Smooth muscle cell of the pulmonary artery (primary cell): ENCODE measurements around the gene PI4K2A. TPM values are rescaled to one million over a fixed set of nuclear protein-coding genes. Genes with fewer than 3 reads are reported as not detected.

ENCODE experiments used
- total RNA-seq: library from RNA; depleted of rRNA; stranded (reverse); fragments of >200 nt; gene quantifications from 2 replicates; pipeline ENCODE4 v1.2.3, GENCODE V29; 2014

The PI4K2A gene
- 21.6 and 24.0 TPM in 2 replicates for total RNA-seq

DNA sequence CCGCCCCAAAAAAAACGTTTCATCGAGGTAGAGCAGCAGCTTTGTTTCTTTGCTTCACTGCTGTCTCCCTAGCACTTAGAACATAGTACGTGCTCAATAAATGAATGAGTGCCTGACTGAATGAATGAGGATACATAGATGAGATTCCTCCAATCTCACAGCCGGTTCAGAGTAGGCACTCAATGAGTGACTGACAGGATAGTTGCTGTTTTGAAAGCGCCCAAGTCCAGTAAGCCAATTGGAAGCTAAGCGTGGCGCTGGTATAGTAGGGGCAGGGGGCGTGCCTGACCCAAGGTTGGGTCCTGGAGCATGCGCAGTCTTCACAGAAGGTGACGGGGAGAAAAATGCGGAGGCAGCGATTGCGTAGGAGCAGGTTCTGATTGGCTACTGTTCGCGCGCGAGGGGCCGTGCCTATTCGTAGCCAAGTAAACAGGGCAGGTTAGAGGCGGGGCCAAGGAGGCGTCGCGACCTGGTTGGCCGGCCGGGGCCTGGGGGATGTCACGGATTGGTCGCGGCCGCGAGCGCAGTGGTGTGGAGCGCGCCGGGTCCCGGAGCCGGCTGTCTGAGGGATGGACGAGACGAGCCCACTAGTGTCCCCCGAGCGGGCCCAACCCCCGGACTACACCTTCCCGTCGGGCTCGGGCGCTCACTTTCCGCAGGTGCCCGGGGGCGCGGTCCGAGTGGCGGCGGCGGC, at the start of gene PI4K2A:
PI4K2A (plus strand) TSS at position 498 of the 694 bp plus-strand sequence; CDS start at position 570, 72 bp downstream.

DNA sequence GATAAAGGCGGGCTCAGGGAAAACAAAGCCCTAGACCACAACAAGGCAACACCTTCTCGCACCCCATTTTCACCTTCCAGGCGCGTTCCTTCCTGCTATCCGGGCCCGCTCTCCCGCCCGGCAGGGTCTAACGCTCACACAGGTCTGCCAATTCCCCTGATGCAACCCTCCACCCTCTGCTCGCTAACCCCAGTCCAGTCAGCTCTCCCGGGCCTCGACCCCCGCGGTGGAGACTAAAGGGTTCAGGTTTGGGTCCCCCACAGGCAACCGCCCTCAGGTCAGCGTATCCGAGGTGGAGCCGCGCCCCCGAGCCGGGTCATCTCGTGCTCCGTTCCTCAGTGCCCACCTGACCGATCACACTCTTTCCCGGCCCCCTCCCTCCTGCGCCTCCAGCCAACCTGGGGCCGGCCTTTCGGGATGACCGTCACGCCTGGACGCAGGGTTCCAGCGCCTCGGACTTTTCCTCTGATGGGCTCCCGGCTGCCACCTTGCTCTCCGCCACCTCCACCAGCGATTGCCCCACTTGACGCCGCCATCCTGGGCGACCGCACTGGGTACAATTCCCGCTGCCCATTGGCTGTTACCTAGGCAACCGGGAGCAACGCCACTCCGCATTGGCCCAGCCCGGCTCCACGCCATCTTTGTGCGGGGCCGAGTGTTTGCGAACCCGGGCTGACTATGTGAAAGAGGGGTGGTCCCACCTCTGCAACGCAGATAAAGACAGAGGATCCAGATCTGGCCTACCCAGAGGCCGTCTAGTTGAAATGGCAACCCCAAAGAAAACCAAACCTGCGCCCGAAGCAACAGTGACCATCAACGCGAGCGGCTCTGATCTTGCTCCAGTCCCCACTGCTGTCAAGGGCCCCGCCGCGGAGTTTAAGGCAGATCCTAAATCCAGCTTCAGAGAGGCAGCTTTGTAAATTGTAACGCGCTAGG, 7.3 kb upstream of the PI4K2A start, which contains the start of gene MORN4:
MORN4 (minus strand) TSS at position 552 of the 936 bp plus-strand sequence. CDS start 13,847 bp downstream, outside the sequence.

DNA sequence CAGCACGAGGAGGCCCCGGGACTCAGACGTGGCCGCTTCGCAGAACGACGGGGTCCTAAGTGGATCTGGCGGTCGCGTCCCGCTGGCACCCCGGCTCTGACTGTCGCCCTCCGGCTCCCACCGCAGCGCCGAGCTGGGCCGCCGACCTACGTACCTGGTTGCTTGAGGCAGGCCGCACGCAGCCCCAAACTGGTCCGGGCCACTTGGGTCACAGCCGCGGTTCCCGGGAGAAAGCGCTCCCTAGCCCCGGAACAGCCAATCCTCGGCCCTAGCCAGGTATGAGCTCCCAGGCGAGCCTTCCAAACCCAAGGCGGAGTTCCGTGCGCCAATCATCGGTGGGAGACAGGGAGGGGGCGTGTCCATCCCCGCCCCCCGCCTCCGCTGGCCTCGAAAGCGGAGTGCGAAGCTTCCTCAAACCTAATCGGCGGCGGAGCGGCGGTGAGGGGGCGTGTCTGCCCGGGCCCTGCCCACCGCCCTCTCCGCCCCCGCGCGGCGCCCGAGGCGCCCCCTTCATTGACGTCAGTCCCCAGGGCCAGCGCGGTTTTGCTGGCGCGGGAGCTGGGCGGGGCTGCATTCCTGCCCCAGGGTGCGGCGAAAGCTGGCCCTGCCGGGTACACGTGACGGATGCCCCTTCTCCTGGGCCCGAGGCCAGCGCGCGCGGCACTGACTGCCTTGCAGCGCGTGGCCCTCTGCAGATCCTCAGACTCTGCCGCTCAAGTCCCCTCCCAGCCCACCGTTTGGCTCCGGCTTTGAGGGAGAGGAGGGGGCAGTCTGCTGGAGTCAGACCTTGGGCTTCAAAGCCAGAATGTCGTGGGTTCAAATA, 46.7 kb downstream of the PI4K2A start, which contains the start of gene AVPI1:
AVPI1 (minus strand) TSS at position 280 of the 823 bp plus-strand sequence. CDS start 7,336 bp downstream, outside the sequence.

DNA sequence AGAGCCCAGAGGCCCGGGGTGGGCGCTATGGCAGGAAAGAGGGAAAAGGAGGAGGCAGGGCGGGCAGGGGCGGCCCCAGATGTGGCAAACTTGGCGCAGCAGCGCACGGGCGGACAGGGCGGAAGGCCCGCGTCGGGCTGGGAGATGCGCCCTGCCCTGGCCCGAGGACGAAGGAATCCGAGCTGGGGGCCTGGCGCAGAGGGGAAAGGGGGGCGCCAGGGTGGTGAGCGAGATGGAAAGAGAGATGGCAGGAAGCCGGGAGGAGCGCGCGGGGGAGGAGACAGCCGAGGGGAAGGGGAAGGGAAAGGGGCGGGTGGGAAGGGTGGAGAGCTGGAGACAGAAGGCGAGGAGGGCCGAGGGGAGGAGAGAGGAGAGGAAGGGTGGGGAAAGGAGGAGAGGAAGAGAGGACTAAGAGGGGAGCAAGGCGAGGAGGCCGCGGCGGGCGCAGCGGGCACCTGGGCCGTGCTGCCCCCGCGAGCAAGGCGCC, 72.9 kb downstream of the PI4K2A start, which contains the start of gene MARVELD1:
MARVELD1 (plus strand) TSS at position 392 of the 487 bp plus-strand sequence. CDS start 147 bp downstream, outside the sequence.

Other genes with a start within 250 kb of the PI4K2A start
- 14.7 and 26.9 TPM in 2 replicates for gene RRP12, start 239.3 kb upstream of the PI4K2A start, total RNA-seq
- gene PGAM1, start 214.5 kb upstream of the PI4K2A start, total RNA-seq: 514 TPM in 2 replicates
- 22.7 and 25.4 TPM in 2 replicates for gene EXOSC1, start 194.7 kb upstream of the PI4K2A start, total RNA-seq
- 42.0 and 42.9 TPM in 2 replicates for gene ZDHHC16, start 194.5 kb upstream of the PI4K2A start, total RNA-seq
- gene MMS19, start 142.2 kb upstream of the PI4K2A start, total RNA-seq: 54.8 and 63.9 TPM in 2 replicates
- gene UBTD1, start 141.7 kb upstream of the PI4K2A start, total RNA-seq: 20.3 and 27.8 TPM in 2 replicates
- 0.33 and 1.1 TPM in 2 replicates for gene ANKRD2, start 67.9 kb upstream of the PI4K2A start, total RNA-seq
- gene HOGA1, start 56.3 kb upstream of the PI4K2A start, total RNA-seq: 0.43 and 1.4 TPM in 2 replicates
- gene C10orf62, start 51.0 kb upstream of the PI4K2A start, total RNA-seq: 0.13 TPM in 1 of 2 replicates, not detected in the other
- 6.9 and 11.3 TPM in 2 replicates for gene MORN4, start 7.2 kb upstream of the PI4K2A start, total RNA-seq
- 18.1 and 19.8 TPM in 2 replicates for gene AVPI1, start 46.6 kb downstream of the PI4K2A start, total RNA-seq
- gene MARVELD1, start 73.1 kb downstream of the PI4K2A start, total RNA-seq: 46.2 and 47.6 TPM in 2 replicates
- gene ZFYVE27, start 96.5 kb downstream of the PI4K2A start, total RNA-seq: 24.2 and 31.7 TPM in 2 replicates
- gene SFRP5, start 131.3 kb downstream of the PI4K2A start, total RNA-seq: 0.36 TPM in 1 of 2 replicates, not detected in the other
- gene GOLGA7B, start 209.2 kb downstream of the PI4K2A start, total RNA-seq: under 0.01 and 0.03 TPM in 2 replicates